Lower lobe of right lung (tissue), 2 donors: ENCODE measurements around the gene SMAD6. TPM values are rescaled to one million over a fixed set of nuclear protein-coding genes. Genes with fewer than 3 reads are reported as not detected.
A peak's percentile ranks its signal among the peaks of the same experiment; 100 is the strongest.

Experiments used
- ATAC-seq, 2 donors: fragments of 200-7000 bp; cut with Tn5 transposase; one replicate each; pipeline ENCODE4 v1.9.1; 2020 to 2022; ENCODE audit warnings: mild to moderate bottlenecking in 2 of 2, moderate library complexity in 2 of 2
- DNase-seq: peaks from one replicate; pipeline ENCODE4 v3.0.0-alpha.2; 2020
- H3K27ac ChIP-seq: fragments of 200-600 bp; one replicate; pipeline ENCODE4 v1.8.0; 2022
- H3K27me3 ChIP-seq: fragments of 200-600 bp; one replicate; pipeline ENCODE4 v1.8.0; 2022; ENCODE audit warnings: low read depth
- H3K36me3 ChIP-seq: fragments of 200-600 bp; one replicate; pipeline ENCODE4 v1.8.0; 2022; ENCODE audit warnings: mild to moderate bottlenecking
- H3K4me1 ChIP-seq: fragments of 200-600 bp; one replicate; pipeline ENCODE4 v1.8.0; 2022
- H3K4me3 ChIP-seq: fragments of 200-600 bp; one replicate; pipeline ENCODE4 v1.8.0; 2022; ENCODE audit warnings: mild to moderate bottlenecking
- H3K9me3 ChIP-seq: fragments of 200-600 bp; one replicate; pipeline ENCODE4 v1.8.0; 2022
- CTCF ChIP-seq: fragments of 200-600 bp; IDR thresholded peaks from one replicate; pipeline ENCODE4 v1.8.0; 2022; ENCODE audit warnings: antibody characterized with exemption, mild to moderate bottlenecking
- intact Hi-C: fragments of 100-400 bp; cut with DNase I; formaldehyde crosslinking; loops from one replicate; pipeline ENCODE4 v1.11.0; 2022
- total RNA-seq: library from RNA; stranded (reverse); fragmentation: NEBNext Ultra II Directional; extraction: Animal tissue kit (Norgen Biotek cat#: 25700); gene quantifications from one replicate; pipeline ENCODE4 v1.2.1, GENCODE V29; 2021
- donor health status: DM: no; HTN: yes; CAD: no; lungs with severe emphysema.

Gene SMAD6
- total RNA-seq, 1 donor from 2014 or later, result 159 TPM

- H3K4me1 ChIP-seq, result no peaks in the 10 kb centered on the region
- TF ChIP-seq CTCF, result no peak
- no peak for ATAC-seq
- no peak for DNase-seq
- no peaks in the 10 kb centered on the region for H3K9me3 ChIP-seq
- intact Hi-C loops, result no loop called here
- no peak overlapping the region for H3K4me3 ChIP-seq
- no peak overlapping the region for H3K27ac ChIP-seq
- peaks cover 41% of the 10 kb centered on the region for H3K36me3 ChIP-seq
- H3K27me3 ChIP-seq, result no peaks in the 10 kb centered on the region
Measured at GRCh38 chr15:66784174-66784573, 82.1 kb downstream of the SMAD6 start.

GRCh38 chr15:66785637-66786036 lies 83.6 kb downstream of the SMAD6 start:
- H3K9me3 ChIP-seq, result no peaks in the 10 kb centered on the region
- no peak for TF ChIP-seq CTCF
- intact Hi-C loops, result no loop called here
- no peak for DNase-seq
- no peak overlapping the region for H3K4me3 ChIP-seq
- H3K4me1 ChIP-seq, result peaks cover 5% of the 10 kb centered on the region
- peaks cover 34% of the 10 kb centered on the region for H3K36me3 ChIP-seq
- no peaks in the 10 kb centered on the region for H3K27me3 ChIP-seq
- no peak overlapping the region for H3K27ac ChIP-seq
- ATAC-seq, result no peak

GRCh38 chr15:66786222-66786621 lies 84.2 kb downstream of the SMAD6 start:
- no peaks in the 10 kb centered on the region for H3K9me3 ChIP-seq
- DNase-seq (no peak), ATAC-seq (no peak)
- no peak overlapping the region for H3K27ac ChIP-seq
- intact Hi-C loops, result no loop called here
- H3K27me3 ChIP-seq, result no peaks in the 10 kb centered on the region
- no peak for TF ChIP-seq CTCF
- no peak overlapping the region for H3K4me3 ChIP-seq
- peaks cover 5% of the 10 kb centered on the region for H3K4me1 ChIP-seq
- peaks cover 28% of the 10 kb centered on the region for H3K36me3 ChIP-seq

- DNase-seq (no peak), ATAC-seq (peak in 1 of 2 donors; percentile 10)
- Histone ChIP-seq H3K27me3 (no peaks in the 10 kb centered on the region), H3K4me3 (no peak overlapping the region), H3K27ac (no peak overlapping the region), H3K36me3 (peaks cover 22% of the 10 kb centered on the region), H3K9me3 (no peaks in the 10 kb centered on the region), H3K4me1 (peaks cover 5% of the 10 kb centered on the region)
- no peak for TF ChIP-seq CTCF
- intact Hi-C loops, result no loop called here
Measured at GRCh38 chr15:66786708-66787488, 84.9 kb downstream of the SMAD6 start.

- H3K9me3 ChIP-seq, result no peaks in the 10 kb centered on the region
- H3K27me3 ChIP-seq, result no peaks in the 10 kb centered on the region
- intact Hi-C loops, result no loop called here
- DNase-seq, result no peak
- no peak for TF ChIP-seq CTCF
- no peak overlapping the region for H3K4me3 ChIP-seq
- no peak for ATAC-seq
- peaks cover 5% of the 10 kb centered on the region for H3K4me1 ChIP-seq
- H3K27ac ChIP-seq, result no peak overlapping the region
- peaks cover 17% of the 10 kb centered on the region for H3K36me3 ChIP-seq
Measured at GRCh38 chr15:66787489-66787871, 85.4 kb downstream of the SMAD6 start.
